SHP77 treated with DMSO at 0.1 percent for 48 hours (cell line): ENCODE results near the gene SLC35G2.
"Not testable (repeated sequence)": the region's sequence is repeated elsewhere in the genome, so short reads cannot be mapped to it uniquely, and the experiment has no call there.

Source experiments
- DNase-seq: peaks from one replicate; lab custom pipeline; 2025; lab: John Stamatoyannopoulos, UW

Gene SLC35G2

GRCh38 chr3:136835089-136835812 lies 16.3 kb downstream of the SLC35G2 start:
- no peak for DNase-seq

GRCh38 chr3:136835813-136836510 lies 17.0 kb downstream of the SLC35G2 start:
- DNase-seq = no peak

- no peak for DNase-seq
Measured at GRCh38 chr3:136836511-136837156, 17.7 kb downstream of the SLC35G2 start.

GRCh38 chr3:136838641-136839555 lies 20.0 kb downstream of the SLC35G2 start:
- DNase-seq = no peak

- no peak for DNase-seq
Measured at GRCh38 chr3:136839556-136839931, 20.6 kb downstream of the SLC35G2 start.

GRCh38 chr3:136840252-136840651 lies 21.3 kb downstream of the SLC35G2 start:
- no peak for DNase-seq

- no peak for DNase-seq
Measured at GRCh38 chr3:136842294-136842693, 23.4 kb downstream of the SLC35G2 start.

GRCh38 chr3:136844724-136845123 lies 25.8 kb downstream of the SLC35G2 start:
- DNase-seq = no peak

GRCh38 chr3:136852180-136852579 lies 33.3 kb downstream of the SLC35G2 start:
- DNase-seq = no peak

GRCh38 chr3:136856665-136857064 lies 37.7 kb downstream of the SLC35G2 start:
- DNase-seq = no peak

GRCh38 chr3:136858381-136858780 lies 39.5 kb downstream of the SLC35G2 start:
- no peak for DNase-seq

GRCh38 chr3:136860541-136860940 lies 41.6 kb downstream of the SLC35G2 start:
- DNase-seq = no peak

- peak; percentile 86 for DNase-seq
Measured at GRCh38 chr3:136861890-136862616, 43.1 kb downstream of the SLC35G2 start, which contains the start of gene NCK1. NCK1 (plus strand) TSS chr3:136862208; CDS start chr3:136928002, 65,794 bp downstream.

GRCh38 chr3:136862617-136863322 lies 43.8 kb downstream of the SLC35G2 start:
- DNase-seq = peak; percentile 37

GRCh38 chr3:136869282-136869681 lies 50.4 kb downstream of the SLC35G2 start:
- no peak for DNase-seq

- not testable (repeated sequence) for DNase-seq
Measured at GRCh38 chr3:136872258-136872657, 53.3 kb downstream of the SLC35G2 start.

- not testable (repeated sequence) for DNase-seq
Measured at GRCh38 chr3:136879510-136879909, 60.6 kb downstream of the SLC35G2 start.

- DNase-seq = no peak
Measured at GRCh38 chr3:136882571-136882970, 63.6 kb downstream of the SLC35G2 start.

GRCh38 chr3:136883967-136884720 lies 65.2 kb downstream of the SLC35G2 start:
- no peak for DNase-seq
